A549 (cell line): Measurements from ENCODE around the gene ATF4. TPM values are rescaled to one million over a fixed set of nuclear protein-coding genes. Genes with fewer than 3 reads are reported as not detected.
A peak's percentile ranks its signal among the peaks of the same experiment; 100 is the strongest.

Experiments
- ATAC-seq, 2 experiments: fragments of 200-7000 bp in 1 of 2; fragments of >200 bp in 1 of 2; cut with Nextera tagmentation in 1 of 2; cut with Tn5 transposase in 1 of 2; 3 replicates each; pipeline versions ENCODE4 v1.8.0 to v1.9.1; 2018 to 2020; ENCODE audit warnings: mild to moderate bottlenecking in 1 of 2, moderate library complexity in 1 of 2
- CTCF ChIA-PET: fragments of 300-600 bp; sonication (Branson Sonifier 250); formaldehyde crosslinking; extraction: SDS; loops from one replicate; lab custom pipeline; 2021; ENCODE audit warnings: antibody characterized with exemption, inconsistent platforms; lab: Yijun Ruan, JAX
- POLR2A ChIA-PET: fragments of 350-600 bp; formaldehyde crosslinking; extraction: SDS; loops from one replicate; lab custom pipeline; 2021; ENCODE audit warnings: antibody characterized with exemption, inconsistent platforms; lab: Yijun Ruan, JAX
- DNase-seq, 2 experiments: peaks; one replicate each; pipeline versions ENCODE4 v3.0.0 to v3.0.0-alpha.2; 2011 to 2016; ENCODE audit warnings: low read depth in 1 of 2, low spot score in 1 of 2
- FAIRE-seq: peaks from 2 replicates; lab custom pipeline; 2011; peaks lifted over from hg19 to GRCh38; lab: Jason Lieb, UNC
- H3K27ac ChIP-seq, 2 experiments: fragments of >200 bp; sonication (Bioruptor Twin); formaldehyde crosslinking; 3 replicates each; pipeline ENCODE4 v1.5.1; 2016 to 2017
- H3K4me1 ChIP-seq: fragments of >200 bp; sonication (Bioruptor Twin); formaldehyde crosslinking; 3 replicates; pipeline ENCODE4 v1.6.1; 2016
- H3K4me2 ChIP-seq: fragments of >200 bp; sonication (Bioruptor Twin); formaldehyde crosslinking; 3 replicates; pipeline ENCODE4 v1.6.1; 2016
- H3K4me3 ChIP-seq: fragments of >200 bp; sonication (Bioruptor Twin); formaldehyde crosslinking; 3 replicates; pipeline ENCODE4 v1.5.1; 2016
- H3K9me3 ChIP-seq: fragments of >200 bp; sonication (Bioruptor Twin); formaldehyde crosslinking; 3 replicates; pipeline ENCODE4 v1.6.1; 2016
- BHLHE40 ChIP-seq: IDR thresholded peaks from 2 replicates; pipeline ENCODE4 v1.6.1; 2012; ENCODE audit warnings: low read depth, low read length, inconsistent platforms
- CBX2 ChIP-seq: fragments of 200-600 bp; sonication (generic); IDR thresholded peaks from 2 replicates; pipeline ENCODE4 v1.6.1; 2016; ENCODE audit warnings: low read depth, mild to moderate bottlenecking, borderline replicate concordance
- CBX8 ChIP-seq: fragments of 200-600 bp; sonication (generic); IDR thresholded peaks from 2 replicates; pipeline ENCODE4 v1.6.1; 2016
- CHD4 ChIP-seq: fragments of 200-600 bp; sonication (generic); IDR thresholded peaks from 2 replicates; pipeline ENCODE4 v1.6.1; 2016; ENCODE audit warnings: antibody characterized with exemption, mild to moderate bottlenecking, borderline replicate concordance
- FOSB ChIP-seq: fragments of 250-450 bp; sonication (Bioruptor Pico); IDR thresholded peaks from 2 replicates; pipeline ENCODE4 v1.5.0; 2020; ENCODE audit warnings: mild to moderate bottlenecking, moderate library complexity
- FOSL2 ChIP-seq, 2 experiments: fragments of 450-650 bp in 1 of 2; fragments of >200 bp in 1 of 2; sonication (Bioruptor Twin) in 1 of 2; formaldehyde crosslinking; IDR thresholded peaks; 2 replicates each; pipeline versions ENCODE4 v1.5.0 to v1.6.1; 2016 to 2020; ENCODE audit warnings: mild to moderate bottlenecking in 1 of 2, moderate library complexity in 1 of 2
- FOXS1 ChIP-seq: fragments of 250-450 bp; sonication (Bioruptor Pico); IDR thresholded peaks from 2 replicates; pipeline ENCODE4 v1.5.0; 2020; ENCODE audit warnings: mild to moderate bottlenecking, moderate library complexity
- HDAC2 ChIP-seq: fragments of 200-600 bp; sonication (generic); IDR thresholded peaks from 2 replicates; pipeline ENCODE4 v1.6.1; 2016
- HOXA7 ChIP-seq: fragments of 250-450 bp; sonication (Bioruptor Pico); IDR thresholded peaks from 2 replicates; pipeline ENCODE4 v1.5.0; 2020; ENCODE audit warnings: mild to moderate bottlenecking, moderate library complexity
- HOXB13 ChIP-seq: fragments of 250-450 bp; sonication (Bioruptor Pico); IDR thresholded peaks from 2 replicates; pipeline ENCODE4 v1.5.0; 2020; ENCODE audit warnings: low read depth, mild to moderate bottlenecking, moderate library complexity
- HOXB5 ChIP-seq: fragments of 250-450 bp; sonication (Bioruptor Pico); IDR thresholded peaks from 2 replicates; pipeline ENCODE4 v1.5.0; 2020; ENCODE audit warnings: mild to moderate bottlenecking, moderate library complexity
- MAZ ChIP-seq: fragments of 150-350 bp; IDR thresholded peaks from 2 replicates; pipeline ENCODE4 v1.6.1; 2014; ENCODE audit warnings: antibody characterized with exemption, low read depth, low read length, borderline replicate concordance
- MYC ChIP-seq: IDR thresholded peaks from 2 replicates; pipeline ENCODE4 v1.6.1; 2012; ENCODE audit warnings: mild to moderate bottlenecking, inconsistent platforms, low read length, improper control_type of control experiment, borderline replicate concordance
- NFE2L2 ChIP-seq: fragments of 150-350 bp; conservative IDR thresholded peaks from 2 replicates; pipeline ENCODE4 v1.6.1; 2014; ENCODE audit warnings: low read length
- NPAS2 ChIP-seq: fragments of 250-450 bp; sonication (Bioruptor Pico); IDR thresholded peaks from 2 replicates; pipeline ENCODE4 v1.8.0; 2022; ENCODE audit warnings: mild to moderate bottlenecking, moderate library complexity, borderline replicate concordance
- POLR2AphosphoS2 ChIP-seq: conservative IDR thresholded peaks from 2 replicates; pipeline ENCODE4 v1.6.1; 2012; ENCODE audit warnings: low read length, improper control_type of control experiment, inconsistent platforms
- RAD21 ChIP-seq, 2 experiments: fragments of >200 bp in 1 of 2; sonication (Bioruptor Twin) in 1 of 2; formaldehyde crosslinking in 1 of 2; IDR thresholded peaks in 1 of 2; conservative IDR thresholded peaks in 1 of 2; 2 replicates in 1 of 2; 3 replicates in 1 of 2; pipeline ENCODE4 v1.6.1; 2012 to 2018; ENCODE audit warnings: inconsistent platforms in 1 of 2
- RARB ChIP-seq: fragments of 250-450 bp; sonication (Bioruptor Pico); IDR thresholded peaks from 2 replicates; pipeline ENCODE4 v1.8.0; 2021; ENCODE audit warnings: mild to moderate bottlenecking, moderate library complexity
- RCOR1 ChIP-seq: fragments of 150-350 bp; IDR thresholded peaks from 2 replicates; pipeline ENCODE4 v1.6.1; 2014; ENCODE audit warnings: antibody characterized with exemption, low read length, low read depth
- SMC3 ChIP-seq: fragments of >200 bp; sonication (Bioruptor Twin); formaldehyde crosslinking; IDR thresholded peaks from 3 replicates; pipeline ENCODE4 v1.6.1; 2018; ENCODE audit warnings: inconsistent platforms
- SREBF2 ChIP-seq: fragments of 450-650 bp; IDR thresholded peaks from 2 replicates; pipeline ENCODE4 v1.6.1; 2014; ENCODE audit warnings: mild to moderate bottlenecking, moderate library complexity
- TP53 ChIP-seq: fragments of 250-450 bp; sonication (Bioruptor Pico); IDR thresholded peaks from 2 replicates; pipeline ENCODE4 v1.5.0; 2021; ENCODE audit warnings: mild to moderate bottlenecking, moderate library complexity
- ZNF302 ChIP-seq: fragments of 250-450 bp; sonication (Bioruptor Pico); IDR thresholded peaks from 2 replicates; pipeline ENCODE4 v1.9.0; 2021; ENCODE audit warnings: inconsistent platforms, mild to moderate bottlenecking, moderate library complexity
- WGBS: methylation state at CpG from one replicate; pipeline ENCODE4 v1.1.6; 2017; ENCODE audit errors: missing lambda C conversion rate; 5-methylcytosine and 5-hydroxymethylcytosine counted together
- polyA plus RNA-seq, 4 experiments: library from polyadenylated mRNA; depleted of rRNA in 3 of 4; stranded (reverse); fragments of >200 nt; fragmentation: RNase III in 1 of 4; extraction: RNeasy Plus Mini Kit Qiagen cat#74134 plus additional on column Dnase treatment in 1 of 4; gene quantifications; 2 replicates in 3 of 4; 3 replicates in 1 of 4; pipeline ENCODE4 v1.2.3, GENCODE V29; 2011 to 2017
- TF ChIP-seq, protein P1 (sequence below): IDR thresholded peaks from 2 replicates; pipeline ENCODE4 v1.6.1; 2012; ENCODE audit warnings: low read depth, borderline replicate concordance
- TF ChIP-seq, protein P2 (sequence below): IDR thresholded peaks from 2 replicates; pipeline ENCODE4 v1.6.1; 2012
- TF ChIP-seq, protein P3 (sequence below): fragments of 200-600 bp; sonication (generic); IDR thresholded peaks from 2 replicates; pipeline ENCODE4 v1.6.1; 2016; ENCODE audit warnings: antibody characterized with exemption, mild to moderate bottlenecking, moderate library complexity

ATF4 gene
- polyA plus RNA-seq, 2 of the 4 experiments (the other 2 are of a cell fraction) = 242 to 593 TPM

DNA sequence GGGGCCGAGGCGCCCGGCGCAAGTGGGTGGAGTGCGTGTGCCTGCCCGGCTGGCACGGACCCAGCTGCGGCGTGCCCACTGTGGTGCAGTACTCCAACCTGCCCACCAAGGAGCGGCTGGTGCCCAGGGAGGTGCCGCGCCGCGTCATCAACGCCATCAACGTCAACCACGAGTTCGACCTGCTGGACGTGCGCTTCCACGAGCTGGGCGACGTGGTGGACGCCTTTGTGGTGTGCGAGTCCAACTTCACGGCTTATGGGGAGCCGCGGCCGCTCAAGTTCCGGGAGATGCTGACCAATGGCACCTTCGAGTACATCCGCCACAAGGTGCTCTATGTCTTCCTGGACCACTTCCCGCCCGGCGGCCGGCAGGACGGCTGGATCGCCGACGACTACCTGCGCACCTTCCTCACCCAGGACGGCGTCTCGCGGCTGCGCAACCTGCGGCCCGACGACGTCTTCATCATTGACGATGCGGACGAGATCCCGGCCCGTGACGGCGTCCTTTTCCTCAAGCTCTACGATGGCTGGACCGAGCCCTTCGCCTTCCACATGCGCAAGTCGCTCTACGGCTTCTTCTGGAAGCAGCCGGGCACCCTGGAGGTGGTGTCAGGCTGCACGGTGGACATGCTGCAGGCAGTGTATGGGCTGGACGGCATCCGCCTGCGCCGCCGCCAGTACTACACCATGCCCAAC is 32.4 kb upstream of the ATF4 start:
- H3K4me2 ChIP-seq = no peak overlapping the region
- H3K4me3 ChIP-seq = no peak overlapping the region
- ChIA-PET CTCF (interaction anchor here (1.3 to 3.8 kb wide), 3 partner anchors 8 to 41 kb away, joined by 4 to 13 read pairs (median 6); no protein-coding TSS in a partner anchor), POLR2A (no interaction called here)
- WGBS = 91% methylated on average over 46 of the region's 70 CpGs
- H3K27ac ChIP-seq = no peak overlapping the region
- DNase-seq = no peak
- no peaks in the 10 kb centered on the region for H3K9me3 ChIP-seq
- no peak for ATAC-seq
- FAIRE-seq = no peak
- H3K4me1 ChIP-seq = no peaks in the 10 kb centered on the region
- TF ChIP-seq HOXB5 (CRISPR knock-in tag) (no peak), FOSL2 (IDR thresholded peaks at IDR 0.05) (no peak), FOSL2 (CRISPR knock-in tag; IDR thresholded peaks at IDR 0.05) (no peak)

DNA sequence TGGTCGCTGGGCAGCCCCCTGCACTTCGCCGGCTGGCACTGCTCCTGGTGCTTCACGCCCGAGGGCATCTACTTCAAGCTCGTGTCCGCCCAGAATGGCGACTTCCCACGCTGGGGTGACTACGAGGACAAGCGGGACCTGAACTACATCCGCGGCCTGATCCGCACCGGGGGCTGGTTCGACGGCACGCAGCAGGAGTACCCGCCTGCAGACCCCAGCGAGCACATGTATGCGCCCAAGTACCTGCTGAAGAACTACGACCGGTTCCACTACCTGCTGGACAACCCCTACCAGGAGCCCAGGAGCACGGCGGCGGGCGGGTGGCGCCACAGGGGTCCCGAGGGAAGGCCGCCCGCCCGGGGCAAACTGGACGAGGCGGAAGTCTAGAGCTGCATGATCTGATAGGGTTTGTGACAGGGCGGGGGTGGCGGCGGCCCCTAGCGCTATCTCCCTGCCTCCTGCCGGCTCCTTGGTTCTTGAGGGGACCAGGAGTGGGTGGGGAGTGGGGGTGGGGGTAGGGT is 31.7 kb upstream of the ATF4 start:
- CTCF ChIA-PET = interaction anchor here (3.8 to 6.7 kb wide), 2 partner anchors 26 to 40 kb away, joined by 13 to 80 read pairs; partner anchors contain the start of gene RPS19BP1

DNA sequence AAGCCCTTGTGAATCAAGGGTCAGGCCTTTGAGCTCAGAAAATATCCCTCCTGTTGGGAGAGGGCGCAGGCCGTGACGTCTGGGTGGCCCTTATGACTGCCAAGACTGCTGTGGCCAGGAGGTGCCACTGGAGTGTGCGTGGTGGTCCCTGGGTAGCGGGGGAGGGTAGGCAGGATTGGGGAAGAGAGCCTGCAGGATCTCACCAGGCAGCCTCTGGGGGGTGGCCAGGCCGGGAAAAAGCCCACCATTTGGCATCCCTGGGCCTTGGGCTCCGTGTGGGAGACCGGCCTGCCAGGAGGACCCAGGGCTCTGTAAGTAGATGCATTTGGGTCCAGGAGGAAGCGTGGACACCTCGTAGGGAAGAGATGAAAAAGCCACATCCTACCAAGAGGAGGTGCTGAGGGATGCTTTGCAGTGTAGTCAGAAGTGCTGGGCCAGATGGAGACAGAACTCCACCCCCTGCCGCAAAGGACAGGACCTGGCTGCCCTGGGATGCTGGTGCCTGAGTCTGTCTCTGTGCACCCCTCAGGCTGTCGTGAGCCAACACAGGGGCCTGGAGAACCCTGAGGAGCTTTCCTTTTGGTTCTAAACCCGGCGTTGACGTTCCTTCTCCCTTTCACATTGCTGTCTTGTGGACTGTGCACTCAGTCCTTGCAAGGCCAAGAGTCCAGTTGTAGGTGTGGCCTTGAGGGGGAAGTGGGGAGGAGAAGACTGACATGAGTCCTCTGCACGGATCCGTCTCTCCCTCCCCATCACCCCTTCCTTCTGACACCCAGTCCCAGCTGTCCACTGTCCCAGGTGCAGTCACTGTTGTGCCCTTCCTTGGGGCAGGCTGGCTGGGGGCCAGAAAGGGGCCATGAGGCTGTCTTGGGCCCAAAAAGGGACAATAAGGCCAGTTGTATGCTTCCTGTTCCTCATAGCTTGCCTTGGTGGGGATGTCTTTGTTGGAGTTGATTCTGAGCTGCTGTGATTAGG is 31.0 kb upstream of the ATF4 start:
- WGBS = 52% methylated on average over 11 of the region's 17 CpGs
- Histone ChIP-seq H3K4me1 (no peaks in the 10 kb centered on the region), H3K4me3 (no peak overlapping the region), H3K27ac (no peak overlapping the region), H3K9me3 (no peaks in the 10 kb centered on the region), H3K4me2 (no peak overlapping the region)
- ATAC-seq = peak in 1 of 2 experiments; percentile 19; a peak in 3 of 6 replicates
- CTCF ChIA-PET = interaction anchor here (1.1 to 6.7 kb wide), 5 partner anchors 18 to 536 kb away, joined by 3 to 80 read pairs (median 5); partner anchors contain the start of gene RPS19BP1
- FAIRE-seq = no peak
- POLR2A ChIA-PET = interaction anchor here (1.2 to 1.4 kb wide), 2 partner anchors 13 to 31 kb away, joined by 3 to 4 read pairs; partner anchors contain the start of genes ATF4 and MIEF1
- TF ChIP-seq FOXS1 (CRISPR knock-in tag) (no peak), NPAS2 (CRISPR knock-in tag) (no peak), CBX8 (no peak), HOXB13 (CRISPR knock-in tag) (no peak), TP53 (CRISPR knock-in tag) (no peak), CHD4 (no peak), MAZ (no peak), SMC3 (no peak), MYC (no peak), RARB (CRISPR knock-in tag) (no peak), CBX2 (no peak), FOSB (no peak)
- TF ChIP-seq, protein P1, sequence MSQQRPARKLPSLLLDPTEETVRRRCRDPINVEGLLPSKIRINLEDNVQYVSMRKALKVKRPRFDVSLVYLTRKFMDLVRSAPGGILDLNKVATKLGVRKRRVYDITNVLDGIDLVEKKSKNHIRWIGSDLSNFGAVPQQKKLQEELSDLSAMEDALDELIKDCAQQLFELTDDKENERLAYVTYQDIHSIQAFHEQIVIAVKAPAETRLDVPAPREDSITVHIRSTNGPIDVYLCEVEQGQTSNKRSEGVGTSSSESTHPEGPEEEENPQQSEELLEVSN = no peak
- TF ChIP-seq, protein P2, sequence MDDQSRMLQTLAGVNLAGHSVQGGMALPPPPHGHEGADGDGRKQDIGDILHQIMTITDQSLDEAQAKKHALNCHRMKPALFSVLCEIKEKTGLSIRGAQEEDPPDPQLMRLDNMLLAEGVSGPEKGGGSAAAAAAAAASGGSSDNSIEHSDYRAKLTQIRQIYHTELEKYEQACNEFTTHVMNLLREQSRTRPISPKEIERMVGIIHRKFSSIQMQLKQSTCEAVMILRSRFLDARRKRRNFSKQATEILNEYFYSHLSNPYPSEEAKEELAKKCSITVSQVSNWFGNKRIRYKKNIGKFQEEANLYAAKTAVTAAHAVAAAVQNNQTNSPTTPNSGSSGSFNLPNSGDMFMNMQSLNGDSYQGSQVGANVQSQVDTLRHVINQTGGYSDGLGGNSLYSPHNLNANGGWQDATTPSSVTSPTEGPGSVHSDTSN = no peak
- no peak for DNase-seq

More for the DNA sequence above, 31.7 kb upstream of the ATF4 start:
- Histone ChIP-seq H3K9me3 (no peaks in the 10 kb centered on the region), H3K27ac (no peak overlapping the region), H3K4me3 (no peak overlapping the region), H3K4me2 (no peak overlapping the region), H3K4me1 (no peaks in the 10 kb centered on the region)
- no peak for ATAC-seq
- 90% methylated on average over 17 of the region's 39 CpGs for WGBS
- POLR2A ChIA-PET = no interaction called here
- DNase-seq = no peak
- TF ChIP-seq ZNF302 (CRISPR knock-in tag) = no peak
- no peak for TF ChIP-seq HOXA7 (CRISPR knock-in tag)
- no peak for TF ChIP-seq MYC
- TF ChIP-seq, protein P3, sequence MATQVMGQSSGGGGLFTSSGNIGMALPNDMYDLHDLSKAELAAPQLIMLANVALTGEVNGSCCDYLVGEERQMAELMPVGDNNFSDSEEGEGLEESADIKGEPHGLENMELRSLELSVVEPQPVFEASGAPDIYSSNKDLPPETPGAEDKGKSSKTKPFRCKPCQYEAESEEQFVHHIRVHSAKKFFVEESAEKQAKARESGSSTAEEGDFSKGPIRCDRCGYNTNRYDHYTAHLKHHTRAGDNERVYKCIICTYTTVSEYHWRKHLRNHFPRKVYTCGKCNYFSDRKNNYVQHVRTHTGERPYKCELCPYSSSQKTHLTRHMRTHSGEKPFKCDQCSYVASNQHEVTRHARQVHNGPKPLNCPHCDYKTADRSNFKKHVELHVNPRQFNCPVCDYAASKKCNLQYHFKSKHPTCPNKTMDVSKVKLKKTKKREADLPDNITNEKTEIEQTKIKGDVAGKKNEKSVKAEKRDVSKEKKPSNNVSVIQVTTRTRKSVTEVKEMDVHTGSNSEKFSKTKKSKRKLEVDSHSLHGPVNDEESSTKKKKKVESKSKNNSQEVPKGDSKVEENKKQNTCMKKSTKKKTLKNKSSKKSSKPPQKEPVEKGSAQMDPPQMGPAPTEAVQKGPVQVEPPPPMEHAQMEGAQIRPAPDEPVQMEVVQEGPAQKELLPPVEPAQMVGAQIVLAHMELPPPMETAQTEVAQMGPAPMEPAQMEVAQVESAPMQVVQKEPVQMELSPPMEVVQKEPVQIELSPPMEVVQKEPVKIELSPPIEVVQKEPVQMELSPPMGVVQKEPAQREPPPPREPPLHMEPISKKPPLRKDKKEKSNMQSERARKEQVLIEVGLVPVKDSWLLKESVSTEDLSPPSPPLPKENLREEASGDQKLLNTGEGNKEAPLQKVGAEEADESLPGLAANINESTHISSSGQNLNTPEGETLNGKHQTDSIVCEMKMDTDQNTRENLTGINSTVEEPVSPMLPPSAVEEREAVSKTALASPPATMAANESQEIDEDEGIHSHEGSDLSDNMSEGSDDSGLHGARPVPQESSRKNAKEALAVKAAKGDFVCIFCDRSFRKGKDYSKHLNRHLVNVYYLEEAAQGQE = no peak
- no peak for TF ChIP-seq RARB (CRISPR knock-in tag)
- no peak for TF ChIP-seq HDAC2
- TF ChIP-seq RCOR1 = no peak
- TF ChIP-seq BHLHE40 = no peak
- no peak for TF ChIP-seq RAD21 (conservative IDR thresholded peaks at IDR 0.05 in 1 of 2, IDR thresholded peaks at IDR 0.05 in 1 of 2)
- TF ChIP-seq HOXB13 (CRISPR knock-in tag) = no peak
- no peak for TF ChIP-seq NFE2L2
- TF ChIP-seq SREBF2 = no peak
- no peak for TF ChIP-seq POLR2AphosphoS2
- no peak for FAIRE-seq
